HL-60 (cell line): ENCODE measurements around the gene PARS2.

ENCODE experiments used
- POLR2AphosphoS5 ChIP-seq: IDR thresholded peaks from 2 replicates; pipeline ENCODE4 v1.6.1; 2012; ENCODE audit warnings: low read depth
- TF ChIP-seq, protein P1 (sequence below): IDR thresholded peaks from one replicate; pipeline ENCODE4 v1.5.1; 2011; ENCODE audit warnings: low read length, control low read depth, inconsistent platforms; ENCODE audit not compliant: insufficient read depth
- TF ChIP-seq, protein P2 (sequence below): IDR thresholded peaks from 2 replicates; pipeline ENCODE4 v1.6.1; 2012; ENCODE audit warnings: low read depth; ENCODE audit not compliant: insufficient replicate concordance

DNA sequence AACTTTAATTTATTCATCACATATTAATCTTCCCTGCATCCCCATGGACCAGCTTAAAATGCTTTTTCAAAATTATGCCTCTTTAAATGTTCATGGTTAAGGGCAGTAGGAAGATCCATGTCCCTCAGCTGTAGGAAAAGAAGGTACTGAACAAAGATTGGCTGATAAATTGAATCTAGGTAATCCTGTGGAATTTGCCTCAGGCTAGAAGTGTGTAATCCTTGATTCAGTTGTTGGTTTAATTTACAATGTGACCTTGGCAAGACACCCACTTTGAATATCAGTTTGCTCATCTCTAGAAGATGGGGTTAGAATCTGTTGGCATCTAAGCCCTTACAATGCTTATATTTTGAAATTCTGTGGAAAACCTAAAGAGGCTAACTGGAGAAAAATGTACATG is 42.6 kb downstream of the PARS2 start:
- TF ChIP-seq, protein P1, sequence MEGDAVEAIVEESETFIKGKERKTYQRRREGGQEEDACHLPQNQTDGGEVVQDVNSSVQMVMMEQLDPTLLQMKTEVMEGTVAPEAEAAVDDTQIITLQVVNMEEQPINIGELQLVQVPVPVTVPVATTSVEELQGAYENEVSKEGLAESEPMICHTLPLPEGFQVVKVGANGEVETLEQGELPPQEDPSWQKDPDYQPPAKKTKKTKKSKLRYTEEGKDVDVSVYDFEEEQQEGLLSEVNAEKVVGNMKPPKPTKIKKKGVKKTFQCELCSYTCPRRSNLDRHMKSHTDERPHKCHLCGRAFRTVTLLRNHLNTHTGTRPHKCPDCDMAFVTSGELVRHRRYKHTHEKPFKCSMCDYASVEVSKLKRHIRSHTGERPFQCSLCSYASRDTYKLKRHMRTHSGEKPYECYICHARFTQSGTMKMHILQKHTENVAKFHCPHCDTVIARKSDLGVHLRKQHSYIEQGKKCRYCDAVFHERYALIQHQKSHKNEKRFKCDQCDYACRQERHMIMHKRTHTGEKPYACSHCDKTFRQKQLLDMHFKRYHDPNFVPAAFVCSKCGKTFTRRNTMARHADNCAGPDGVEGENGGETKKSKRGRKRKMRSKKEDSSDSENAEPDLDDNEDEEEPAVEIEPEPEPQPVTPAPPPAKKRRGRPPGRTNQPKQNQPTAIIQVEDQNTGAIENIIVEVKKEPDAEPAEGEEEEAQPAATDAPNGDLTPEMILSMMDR = no peak
- TF ChIP-seq, protein P2, sequence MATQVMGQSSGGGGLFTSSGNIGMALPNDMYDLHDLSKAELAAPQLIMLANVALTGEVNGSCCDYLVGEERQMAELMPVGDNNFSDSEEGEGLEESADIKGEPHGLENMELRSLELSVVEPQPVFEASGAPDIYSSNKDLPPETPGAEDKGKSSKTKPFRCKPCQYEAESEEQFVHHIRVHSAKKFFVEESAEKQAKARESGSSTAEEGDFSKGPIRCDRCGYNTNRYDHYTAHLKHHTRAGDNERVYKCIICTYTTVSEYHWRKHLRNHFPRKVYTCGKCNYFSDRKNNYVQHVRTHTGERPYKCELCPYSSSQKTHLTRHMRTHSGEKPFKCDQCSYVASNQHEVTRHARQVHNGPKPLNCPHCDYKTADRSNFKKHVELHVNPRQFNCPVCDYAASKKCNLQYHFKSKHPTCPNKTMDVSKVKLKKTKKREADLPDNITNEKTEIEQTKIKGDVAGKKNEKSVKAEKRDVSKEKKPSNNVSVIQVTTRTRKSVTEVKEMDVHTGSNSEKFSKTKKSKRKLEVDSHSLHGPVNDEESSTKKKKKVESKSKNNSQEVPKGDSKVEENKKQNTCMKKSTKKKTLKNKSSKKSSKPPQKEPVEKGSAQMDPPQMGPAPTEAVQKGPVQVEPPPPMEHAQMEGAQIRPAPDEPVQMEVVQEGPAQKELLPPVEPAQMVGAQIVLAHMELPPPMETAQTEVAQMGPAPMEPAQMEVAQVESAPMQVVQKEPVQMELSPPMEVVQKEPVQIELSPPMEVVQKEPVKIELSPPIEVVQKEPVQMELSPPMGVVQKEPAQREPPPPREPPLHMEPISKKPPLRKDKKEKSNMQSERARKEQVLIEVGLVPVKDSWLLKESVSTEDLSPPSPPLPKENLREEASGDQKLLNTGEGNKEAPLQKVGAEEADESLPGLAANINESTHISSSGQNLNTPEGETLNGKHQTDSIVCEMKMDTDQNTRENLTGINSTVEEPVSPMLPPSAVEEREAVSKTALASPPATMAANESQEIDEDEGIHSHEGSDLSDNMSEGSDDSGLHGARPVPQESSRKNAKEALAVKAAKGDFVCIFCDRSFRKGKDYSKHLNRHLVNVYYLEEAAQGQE = no peak
- no peak for TF ChIP-seq POLR2AphosphoS5
